Esophagus squamous epithelium (tissue), 5 donors: ENCODE results near the gene CD68. TPM values are rescaled to one million over a fixed set of nuclear protein-coding genes. Genes with fewer than 3 reads are reported as not detected.
"Not testable (repeated sequence)": the region's sequence is repeated elsewhere in the genome, so short reads cannot be mapped to it uniquely, and the experiment has no call there.

Source experiments
- DNase-seq: peaks from one replicate; lab custom pipeline; 2025; lab: John Stamatoyannopoulos, UW
- H3K27ac ChIP-seq, 4 donors: fragments of 200-600 bp; sonication (generic); one replicate each; pipeline ENCODE4 v1.5.1; 2016 to 2019; ENCODE audit warnings: mild to moderate bottlenecking in 1 of 4
- H3K27me3 ChIP-seq, 4 donors: fragments of 200-600 bp; sonication (generic); 1 replicate in 3 of 4; 2 replicates in 1 of 4; pipeline versions ENCODE4 v1.5.1 to v1.6.0; 2017 to 2021; ENCODE audit warnings: antibody characterized with exemption in 1 of 4
- H3K36me3 ChIP-seq, 3 donors: fragments of 200-600 bp; sonication (generic); one replicate each; pipeline ENCODE4 v1.5.1; 2016 to 2019
- H3K4me1 ChIP-seq, 3 donors: fragments of 200-600 bp; sonication (generic); one replicate each; pipeline ENCODE4 v1.5.1; 2017 to 2019
- H3K4me3 ChIP-seq, 4 donors: fragments of 200-600 bp; sonication (generic); 1 replicate in 3 of 4; 2 replicates in 1 of 4; pipeline ENCODE4 v1.5.1; 2016 to 2019; ENCODE audit warnings: mild to moderate bottlenecking in 2 of 4, moderate library complexity in 1 of 4
- H3K9me3 ChIP-seq, 3 donors: fragments of 200-600 bp; sonication (generic); one replicate each; pipeline ENCODE4 v1.5.1; 2016 to 2019
- POLR2A ChIP-seq, 4 donors: fragments of 450-650 bp; IDR thresholded peaks; one replicate each; pipeline ENCODE4 v1.6.1; 2017; ENCODE audit warnings: antibody characterized with exemption in 4 of 4, mild to moderate bottlenecking in 4 of 4, moderate library complexity in 3 of 4
- WGBS, 2 donors: methylation state at CpG; one replicate each; pipeline ENCODE4 v1.1.5; 2018; 5-methylcytosine and 5-hydroxymethylcytosine counted together
- intact Hi-C: fragments of 100-400 bp; cut with DNase I; formaldehyde crosslinking; loops from one replicate; pipeline ENCODE4 v1.15.0; 2022
- total RNA-seq, 4 donors: library from RNA; depleted of rRNA; stranded (reverse); fragments of >200 nt; gene quantifications; one replicate each; pipeline ENCODE4 v1.1.0, GENCODE V29; 2016
- TF ChIP-seq, protein P1 (sequence below), 6 experiments: fragments of 450-650 bp in 4 of 6; fragments of 200-600 bp in 2 of 6; sonication (generic) in 2 of 6; IDR thresholded peaks; one replicate each; pipeline ENCODE4 v1.5.1; 2016 to 2019; ENCODE audit warnings: antibody characterized with exemption in 6 of 6, mild to moderate bottlenecking in 4 of 6, moderate library complexity in 4 of 6
- donor health status: DM: yes; HTN: yes; CAD: no.

Gene CD68
- total RNA-seq, 4 donors from 2014 or later: 32.1 to 52.9 (median 45.2) TPM

GRCh38 chr17:7620835-7621234, 41.4 kb downstream of the CD68 start:
- H3K36me3 ChIP-seq: peaks cover 0 to 9% (median 0%) of the 10 kb centered on the region in 3 donors
- intact Hi-C loops: no loop called here
- no peak for TF ChIP-seq POLR2A (IDR thresholded peaks at IDR 0.05)
- TF ChIP-seq, protein P1, sequence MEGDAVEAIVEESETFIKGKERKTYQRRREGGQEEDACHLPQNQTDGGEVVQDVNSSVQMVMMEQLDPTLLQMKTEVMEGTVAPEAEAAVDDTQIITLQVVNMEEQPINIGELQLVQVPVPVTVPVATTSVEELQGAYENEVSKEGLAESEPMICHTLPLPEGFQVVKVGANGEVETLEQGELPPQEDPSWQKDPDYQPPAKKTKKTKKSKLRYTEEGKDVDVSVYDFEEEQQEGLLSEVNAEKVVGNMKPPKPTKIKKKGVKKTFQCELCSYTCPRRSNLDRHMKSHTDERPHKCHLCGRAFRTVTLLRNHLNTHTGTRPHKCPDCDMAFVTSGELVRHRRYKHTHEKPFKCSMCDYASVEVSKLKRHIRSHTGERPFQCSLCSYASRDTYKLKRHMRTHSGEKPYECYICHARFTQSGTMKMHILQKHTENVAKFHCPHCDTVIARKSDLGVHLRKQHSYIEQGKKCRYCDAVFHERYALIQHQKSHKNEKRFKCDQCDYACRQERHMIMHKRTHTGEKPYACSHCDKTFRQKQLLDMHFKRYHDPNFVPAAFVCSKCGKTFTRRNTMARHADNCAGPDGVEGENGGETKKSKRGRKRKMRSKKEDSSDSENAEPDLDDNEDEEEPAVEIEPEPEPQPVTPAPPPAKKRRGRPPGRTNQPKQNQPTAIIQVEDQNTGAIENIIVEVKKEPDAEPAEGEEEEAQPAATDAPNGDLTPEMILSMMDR (IDR thresholded peaks at IDR 0.05): no peak

GRCh38 chr17:7623661-7624060, 44.2 kb downstream of the CD68 start:
- intact Hi-C loops: no loop called here
- WGBS, 2 donors: 58 to 80% methylated on average over 4 to 5 of the region's 5 CpGs

More at GRCh38 chr17:7620835-7621234, 41.4 kb downstream of the CD68 start:
- WGBS, 2 donors: 68 to 83% methylated on average over 8 of the region's 8 CpGs
- Histone ChIP-seq H3K4me3 (no peak overlapping the region), H3K27me3 (no peaks in the 10 kb centered on the region), H3K4me1 (no peaks in the 10 kb centered on the region), H3K27ac (no peak overlapping the region), H3K9me3 (no peaks in the 10 kb centered on the region)
- DNase-seq: no peak

DNA sequence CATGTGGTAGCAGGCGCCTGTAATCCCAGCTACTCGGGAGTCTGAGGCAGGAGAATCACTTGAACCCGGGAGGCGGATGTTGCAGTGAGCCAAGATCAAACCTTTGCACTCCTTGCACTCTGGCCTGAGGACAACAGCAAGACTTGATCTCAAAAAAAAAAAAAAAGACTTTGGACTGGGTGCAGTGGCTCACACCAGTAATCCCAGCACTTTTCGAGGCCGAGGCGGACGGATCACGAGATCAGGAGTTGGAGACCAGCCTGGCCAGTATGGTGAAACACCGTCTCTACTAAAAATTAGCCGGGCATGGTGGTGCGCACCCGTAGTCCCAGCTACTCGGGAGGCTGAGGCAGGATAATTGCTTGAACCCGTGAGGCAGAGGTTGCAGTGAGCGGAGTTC, 46.3 kb downstream of the CD68 start:
- 93 to 96% methylated on average over 15 to 16 of the region's 16 CpGs for WGBS, 2 donors
- H3K27me3 ChIP-seq, intact Hi-C loops, DNase-seq, H3K27ac ChIP-seq, H3K9me3 ChIP-seq, H3K4me3 ChIP-seq: not testable (repeated sequence)
- Histone ChIP-seq H3K36me3 (peaks cover 0 to 15% (median 0%) of the 10 kb centered on the region in 3 donors), H3K4me1 (peaks cover 8 to 19% (median 9%) of the 10 kb centered on the region in 3 donors)

More at GRCh38 chr17:7623661-7624060, 44.2 kb downstream of the CD68 start:
- no peak for DNase-seq
- TF ChIP-seq, protein P1 (IDR thresholded peaks at IDR 0.05): no peak
- TF ChIP-seq POLR2A (IDR thresholded peaks at IDR 0.05): no peak
- Histone ChIP-seq H3K36me3 (peaks cover 0 to 15% (median 0%) of the 10 kb centered on the region in 3 donors), H3K4me1 (peaks cover 8 to 19% (median 9%) of the 10 kb centered on the region in 3 donors), H3K9me3 (no peaks in the 10 kb centered on the region), H3K4me3 (no peak overlapping the region), H3K27ac (no peak overlapping the region), H3K27me3 (no peaks in the 10 kb centered on the region)

- no peak for DNase-seq
- Histone ChIP-seq H3K4me3 (peak overlapping the region in 2 of 4 donors; percentile 77 to 79), H3K36me3 (peaks cover 0 to 15% (median 0%) of the 10 kb centered on the region in 3 donors), H3K9me3 (no peaks in the 10 kb centered on the region), H3K4me1 (peaks cover 8 to 19% (median 9%) of the 10 kb centered on the region in 3 donors), H3K27me3 (no peaks in the 10 kb centered on the region), H3K27ac (peak overlapping the region; percentile 91 to 96 (median 94))
- TF ChIP-seq POLR2A (IDR thresholded peaks at IDR 0.05): no peak
- TF ChIP-seq, protein P1 (IDR thresholded peaks at IDR 0.05): no peak
- intact Hi-C loops: no loop called here
- WGBS, 2 donors: 74 to 79% methylated on average over 7 of the region's 7 CpGs
These were observed 46.9 kb downstream of the CD68 start for GRCh38 chr17:7626307-7626706.

DNA sequence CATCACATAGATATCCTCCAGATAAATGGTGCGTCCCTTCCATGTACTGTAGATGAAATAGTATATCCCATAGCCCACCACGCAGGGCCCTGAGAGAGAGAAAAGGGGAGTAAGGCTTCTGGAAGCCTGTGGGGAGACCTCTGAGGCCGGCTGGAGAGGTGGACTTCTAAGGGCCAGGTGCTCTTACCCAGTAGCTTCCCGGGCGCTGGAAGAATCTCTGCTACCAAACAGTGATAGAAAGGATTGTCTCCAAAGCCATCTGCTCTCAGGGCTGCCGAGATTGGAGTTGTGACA, 47.5 kb downstream of the CD68 start:
- 9 to 17% methylated on average over 4 to 6 of the region's 6 CpGs for WGBS, 2 donors
- Histone ChIP-seq H3K36me3 (peaks cover 0 to 15% (median 0%) of the 10 kb centered on the region in 3 donors), H3K27me3 (no peaks in the 10 kb centered on the region), H3K4me3 (peak overlapping the region; percentile 77 to 94 (median 82)), H3K27ac (peak overlapping the region; percentile 91 to 96 (median 94)), H3K9me3 (no peaks in the 10 kb centered on the region), H3K4me1 (peaks cover 8 to 19% (median 9%) of the 10 kb centered on the region in 3 donors)
- intact Hi-C loops: no loop called here
- no peak for DNase-seq
- no peak for TF ChIP-seq POLR2A (IDR thresholded peaks at IDR 0.05)
- TF ChIP-seq, protein P1 (IDR thresholded peaks at IDR 0.05): no peak
